ENCODE results near the gene TMC1. TPM values are rescaled to one million over a fixed set of nuclear protein-coding genes. Genes with fewer than 3 reads are reported as not detected.

Gene TMC1
- polyA plus RNA-seq, 3 donors, result 0.16 to 0.55 (median 0.40) TPM

DNA sequence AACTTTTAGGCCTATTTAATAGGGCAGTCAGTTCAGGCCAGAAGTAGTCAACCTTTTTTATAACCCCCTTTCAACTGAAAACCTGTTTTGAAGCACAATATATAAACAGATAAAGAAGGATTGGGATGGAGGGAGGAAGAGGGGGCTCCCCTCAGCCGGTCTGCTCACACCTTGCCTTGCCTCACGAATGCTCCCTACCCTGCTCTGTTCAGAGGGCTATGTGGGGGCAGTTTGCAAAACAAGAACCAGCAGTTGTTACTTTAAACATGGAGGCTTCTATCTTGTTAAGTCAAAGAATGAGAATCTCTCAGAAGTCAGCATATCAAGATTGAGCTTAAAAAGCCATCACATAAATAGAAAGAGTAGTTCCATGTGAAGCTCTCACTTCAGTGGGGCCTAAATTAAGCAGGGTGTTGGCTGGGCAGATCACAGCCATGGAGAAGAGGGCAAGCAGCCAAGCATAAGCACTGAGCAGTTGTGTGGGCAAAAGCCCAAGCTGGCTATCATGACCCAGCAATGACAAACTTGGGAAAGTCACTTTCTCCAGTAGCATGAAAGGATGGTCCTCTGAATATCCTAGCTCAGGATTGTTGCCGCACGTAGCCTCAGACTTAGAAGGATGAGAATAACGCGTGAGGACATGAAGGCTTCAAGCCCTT, 360.8 kb downstream of the TMC1 start:
- no peak overlapping the region for H3K4me3 ChIP-seq (replicated peaks in 1 of 3; ENCODE audit: low read depth in 2 of 3, low read length in 3 of 3)
- Mint-ChIP-seq H3K4me3 (no peak overlapping the region), H3K9me3 (peaks cover 0 to 9% (median 4%) of the 10 kb centered on the region in 7 donors), H3K27ac (peak overlapping the region in 2 of 7 donors; percentile 12 to 68), H3K27me3 (ENCODE audit: low read depth in 3 of 3) (peaks cover 0 to 1% (median 0%) of the 10 kb centered on the region in 3 donors), H3K36me3 (no peaks in the 10 kb centered on the region), H3K4me1 (no peaks in the 10 kb centered on the region)
- H3K79me2 ChIP-seq (ENCODE audit: insufficient read depth, low read length), result no peaks in the 10 kb centered on the region
- no peak overlapping the region for H3K9ac ChIP-seq (ENCODE audit: insufficient read depth, low read length, poor library complexity, severe bottlenecking)
- 90% methylated on average over 2 of the region's 6 CpGs for WGBS (ENCODE audit: insufficient coverage)
- H3K4me1 ChIP-seq (ENCODE audit: control insufficient read depth in 1 of 2, insufficient read depth in 2 of 2, low read length in 2 of 2), result no peaks in the 10 kb centered on the region
- H3K9me3 ChIP-seq (replicated peaks in 1 of 2; ENCODE audit: control insufficient read depth in 1 of 2, insufficient read depth in 1 of 2, low read length in 2 of 2), result peaks cover 0 to 4% of the 10 kb centered on the region in 2 donors
- H2AFZ ChIP-seq (ENCODE audit: insufficient read depth, low read depth, low read length, poor library complexity, severe bottlenecking), result no peak overlapping the region
- DNase-seq, result no peak
- H3K4me2 ChIP-seq (replicated peaks; ENCODE audit: extremely low read depth, low read length, poor library complexity, severe bottlenecking), result no peak overlapping the region
- no peaks in the 10 kb centered on the region for H3K36me3 ChIP-seq (replicated peaks in 1 of 2; ENCODE audit: control insufficient read depth in 1 of 2, insufficient read depth in 2 of 2, low read length in 2 of 2)
- no peak for TF ChIP-seq CTCF (IDR thresholded peaks at IDR 0.05)
- intact Hi-C loops (cut with micrococcal nuclease), result no loop called here
- H3K27ac ChIP-seq (ENCODE audit: low read depth in 1 of 2, low read length in 2 of 2), result no peak overlapping the region
- no peaks in the 10 kb centered on the region for H3K27me3 ChIP-seq (ENCODE audit: control insufficient read depth in 2 of 2, insufficient read depth in 2 of 2, low read length in 2 of 2)
- H4K20me1 ChIP-seq (ENCODE audit: insufficient read depth, low read length), result no peaks in the 10 kb centered on the region

- TF ChIP-seq CTCF (IDR thresholded peaks at IDR 0.05), result no peak
- Mint-ChIP-seq H3K27ac (no peak overlapping the region), H3K4me3 (no peak overlapping the region), H3K9me3 (peaks cover 0 to 15% (median 8%) of the 10 kb centered on the region in 7 donors), H3K4me1 (no peaks in the 10 kb centered on the region), H3K27me3 (ENCODE audit: low read depth in 3 of 3) (peaks cover 0 to 1% (median 1%) of the 10 kb centered on the region in 3 donors), H3K36me3 (peaks cover 0 to 4% of the 10 kb centered on the region in 2 donors)
- no peak overlapping the region for H2AFZ ChIP-seq (ENCODE audit: insufficient read depth, low read depth, low read length, poor library complexity, severe bottlenecking)
- H3K4me1 ChIP-seq (ENCODE audit: control insufficient read depth in 1 of 2, insufficient read depth in 2 of 2, low read length in 2 of 2), result no peaks in the 10 kb centered on the region
- no peaks in the 10 kb centered on the region for H3K79me2 ChIP-seq (ENCODE audit: insufficient read depth, low read length)
- no CpG with 5 or more reads among the region's 3 CpGs for WGBS (ENCODE audit: insufficient coverage)
- DNase-seq, result no peak
- no peak overlapping the region for H3K4me2 ChIP-seq (replicated peaks; ENCODE audit: extremely low read depth, low read length, poor library complexity, severe bottlenecking)
- no peaks in the 10 kb centered on the region for H4K20me1 ChIP-seq (ENCODE audit: insufficient read depth, low read length)
- H3K36me3 ChIP-seq (replicated peaks in 1 of 2; ENCODE audit: control insufficient read depth in 1 of 2, insufficient read depth in 2 of 2, low read length in 2 of 2), result no peaks in the 10 kb centered on the region
- H3K9me3 ChIP-seq (replicated peaks in 1 of 2; ENCODE audit: control insufficient read depth in 1 of 2, insufficient read depth in 1 of 2, low read length in 2 of 2), result peaks cover 0 to 4% of the 10 kb centered on the region in 2 donors
- intact Hi-C loops (cut with micrococcal nuclease), result no loop called here
- H3K9ac ChIP-seq (ENCODE audit: insufficient read depth, low read length, poor library complexity, severe bottlenecking), result no peak overlapping the region
- H3K4me3 ChIP-seq (replicated peaks in 1 of 3; ENCODE audit: low read depth in 2 of 3, low read length in 3 of 3), result no peak overlapping the region
- H3K27ac ChIP-seq (ENCODE audit: low read depth in 1 of 2, low read length in 2 of 2), result no peak overlapping the region
- no peaks in the 10 kb centered on the region for H3K27me3 ChIP-seq (ENCODE audit: control insufficient read depth in 2 of 2, insufficient read depth in 2 of 2, low read length in 2 of 2)
These were observed 362.5 kb downstream of the TMC1 start for GRCh38 chr9:72883875-72884274.
